GM19099 (cell line): ENCODE measurements around the gene MAP3K3.

Experiments used
- POLR2A ChIP-seq: IDR thresholded peaks from 3 replicates; pipeline ENCODE4 v1.6.1; 2011; ENCODE audit warnings: low read depth; ENCODE audit not compliant: insufficient read length; ENCODE audit errors: extremely low read depth

Gene MAP3K3

GRCh38 chr17:63658366-63658765, 36.1 kb downstream of the MAP3K3 start:
- no peak for TF ChIP-seq POLR2A

GRCh38 chr17:63659850-63660249, 37.6 kb downstream of the MAP3K3 start:
- no peak for TF ChIP-seq POLR2A

GRCh38 chr17:63665527-63666214, 43.5 kb downstream of the MAP3K3 start:
- no peak for TF ChIP-seq POLR2A

- TF ChIP-seq POLR2A = no peak
These were observed 50.6 kb downstream of the MAP3K3 start for GRCh38 chr17:63672856-63673255.

GRCh38 chr17:63675231-63675606, 53.0 kb downstream of the MAP3K3 start:
- TF ChIP-seq POLR2A = no peak

- no peak for TF ChIP-seq POLR2A
These were observed 53.7 kb downstream of the MAP3K3 start for GRCh38 chr17:63675607-63676546.

GRCh38 chr17:63676584-63676983, 54.4 kb downstream of the MAP3K3 start:
- TF ChIP-seq POLR2A = no peak

GRCh38 chr17:63679214-63679613, 57.0 kb downstream of the MAP3K3 start:
- no peak for TF ChIP-seq POLR2A

GRCh38 chr17:63680700-63681099, 58.5 kb downstream of the MAP3K3 start:
- no peak for TF ChIP-seq POLR2A

GRCh38 chr17:63681530-63681929, 59.3 kb downstream of the MAP3K3 start:
- no peak for TF ChIP-seq POLR2A

GRCh38 chr17:63682441-63682840, 60.2 kb downstream of the MAP3K3 start:
- TF ChIP-seq POLR2A = no peak

- TF ChIP-seq POLR2A = no peak
These were observed 60.8 kb downstream of the MAP3K3 start for GRCh38 chr17:63682981-63683380.

- TF ChIP-seq POLR2A = no peak
These were observed 62.8 kb downstream of the MAP3K3 start for GRCh38 chr17:63685041-63685440.

- TF ChIP-seq POLR2A = no peak
These were observed 63.4 kb downstream of the MAP3K3 start for GRCh38 chr17:63685578-63685977.

- no peak for TF ChIP-seq POLR2A
These were observed 64.0 kb downstream of the MAP3K3 start for GRCh38 chr17:63686138-63686685.
